T47D (cell line): ENCODE measurements around the gene LCE6A.

Experiments used
- DNase-seq, 2 experiments: peaks; one replicate each; pipeline versions ENCODE4 v3.0.0 to v3.0.0-alpha.2; 2011 to 2012; ENCODE audit warnings: low read depth in 1 of 2, low spot score in 1 of 2
- JUND ChIP-seq: IDR thresholded peaks from 2 replicates; pipeline ENCODE4 v1.6.1; 2012; ENCODE audit warnings: low read depth
- in situ Hi-C: cut with HindIII; loops from 2 replicates; pipeline ENCODE4 v1.10.0; 2016; ENCODE audit warnings: low sequenced_read_pairs, low pct_unique_long_range_greater_than_20kb

LCE6A gene

DNA sequence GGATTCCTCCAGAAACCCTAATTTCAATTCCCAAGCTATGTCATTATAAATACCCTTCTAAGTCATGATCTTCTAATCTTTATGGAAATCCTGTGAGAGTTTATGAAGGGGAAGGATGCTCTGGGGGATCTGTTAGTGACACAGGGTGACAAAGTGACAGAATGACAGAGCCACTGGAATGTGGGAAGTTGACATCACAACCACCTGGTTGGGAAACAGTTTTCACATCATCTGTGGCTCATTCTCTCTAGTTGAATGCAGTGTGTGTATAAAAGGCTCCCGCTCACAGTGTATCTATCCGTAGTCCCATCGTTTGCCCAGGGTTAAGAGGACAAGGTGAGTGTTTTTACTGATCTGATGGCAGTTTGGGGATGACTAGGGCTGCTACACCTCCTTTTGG is 17.0 kb downstream of the LCE6A start, which contains the start of gene LCE7A:
Gene LCE7A (plus strand): TSS at position 301 of the 400 bp plus-strand sequence. CDS start 702 bp downstream, outside the sequence.
- TF ChIP-seq JUND: no peak
- in situ Hi-C loops: no loop called here
- no peak for DNase-seq

DNA sequence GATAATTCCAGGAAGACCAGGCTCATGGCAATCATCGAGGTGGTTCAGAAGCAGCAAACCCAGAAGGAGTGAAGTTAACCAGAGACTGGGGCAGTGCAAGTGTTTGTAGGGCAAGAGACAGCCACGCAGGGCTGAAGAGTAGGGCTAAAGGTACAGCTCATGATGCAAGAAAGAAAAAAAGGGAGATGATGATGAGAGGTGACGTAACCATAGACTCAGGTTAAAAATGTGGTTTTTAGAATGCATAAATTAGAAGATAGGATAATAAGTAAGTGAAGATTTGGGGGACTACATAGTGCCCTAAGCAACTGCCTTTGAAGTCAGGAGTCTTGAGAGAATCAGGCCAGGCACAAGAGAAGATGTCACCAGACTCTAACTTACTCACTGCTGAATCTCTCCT is 17.5 kb downstream of the LCE6A start:
- in situ Hi-C loops: no loop called here
- no peak for DNase-seq
- no peak for TF ChIP-seq JUND

DNA sequence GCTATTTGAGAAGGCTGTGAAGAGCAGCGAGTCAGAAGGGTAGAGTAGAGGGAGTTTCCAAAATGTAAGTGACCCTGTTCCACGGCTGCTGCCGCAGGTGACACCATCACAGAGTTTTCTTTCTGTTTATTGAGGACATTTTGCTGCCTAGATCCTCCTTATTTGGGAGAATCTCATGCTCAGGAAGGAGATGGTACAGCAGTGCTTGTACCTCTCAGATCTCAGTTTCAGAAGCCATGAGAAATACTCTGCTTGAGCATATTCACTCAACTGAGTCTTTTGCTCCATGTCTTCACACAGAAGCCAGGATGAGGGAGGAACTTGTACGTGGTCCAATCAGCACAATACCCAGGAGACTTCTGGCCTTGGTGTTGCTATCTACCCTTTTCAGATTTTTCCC is 18.7 kb downstream of the LCE6A start:
- in situ Hi-C loops: no loop called here
- no peak for DNase-seq
- TF ChIP-seq JUND: no peak

DNA sequence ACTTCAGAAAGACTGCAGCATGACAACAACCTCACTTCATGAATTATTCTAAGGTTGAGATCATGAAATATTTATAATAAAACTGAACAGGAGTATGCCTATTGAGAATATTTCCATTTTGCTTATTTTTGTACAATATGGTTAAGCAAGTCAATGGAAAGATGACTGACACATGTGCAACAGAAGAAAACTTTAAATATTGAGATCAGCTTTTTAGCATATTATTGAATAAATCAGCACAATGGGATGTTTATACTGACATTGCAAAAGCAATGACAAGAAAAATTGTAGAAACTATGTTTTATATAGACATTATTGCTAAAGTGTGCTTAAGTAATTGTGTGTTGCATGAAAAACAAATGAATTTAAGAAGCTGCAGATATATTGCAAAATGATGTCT is 21.8 kb downstream of the LCE6A start:
- TF ChIP-seq JUND: no peak
- in situ Hi-C loops: no loop called here
- no peak for DNase-seq

DNA sequence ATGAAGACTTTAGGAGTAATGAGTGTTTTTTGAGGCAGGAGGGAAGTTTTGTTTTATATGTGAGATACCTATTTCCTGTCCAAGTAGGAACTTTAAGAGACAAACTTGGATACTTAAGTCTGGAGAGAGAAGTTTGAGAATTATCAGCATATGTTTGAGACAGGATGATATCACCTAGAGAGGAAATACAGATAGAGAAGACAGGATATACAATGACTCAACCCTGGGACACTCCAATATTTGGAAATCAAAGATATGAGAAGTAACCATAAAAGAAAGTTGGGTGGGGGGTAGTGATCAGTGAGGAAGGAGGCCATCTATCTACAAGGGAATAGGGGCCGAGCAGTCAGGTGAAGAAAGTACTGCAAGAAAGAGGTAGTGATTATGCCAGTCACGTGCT is 23.7 kb downstream of the LCE6A start:
- in situ Hi-C loops: no loop called here
- TF ChIP-seq JUND: no peak
- no peak for DNase-seq

DNA sequence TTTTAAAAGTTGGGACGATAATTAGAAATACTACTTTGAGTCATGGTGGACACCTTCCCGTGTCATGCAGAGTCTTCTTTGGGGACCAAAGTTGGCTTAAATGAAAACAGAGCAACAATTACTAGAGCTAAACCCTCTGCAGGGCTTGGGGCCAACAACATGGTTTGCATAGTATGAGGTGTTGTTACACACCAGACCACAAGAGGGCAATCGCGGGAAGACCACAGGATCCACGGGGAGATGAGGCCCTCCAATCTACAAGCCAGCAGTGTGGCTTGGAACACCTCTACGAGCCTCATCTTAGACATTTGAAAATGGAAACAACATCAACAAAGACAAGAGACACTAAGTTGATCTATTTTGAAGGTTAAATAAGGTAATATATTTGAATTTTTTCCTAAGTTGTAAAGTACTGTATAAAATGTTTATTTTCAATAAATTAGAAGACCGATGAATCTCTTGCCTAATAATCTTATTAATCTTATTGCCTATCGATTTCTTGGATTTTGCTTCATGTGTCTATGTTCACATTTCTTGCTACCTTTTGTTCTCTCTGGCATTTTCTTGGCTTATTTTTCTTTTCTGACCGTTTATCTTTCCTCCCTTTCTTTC is 27.3 kb downstream of the LCE6A start:
- TF ChIP-seq JUND: no peak
- DNase-seq: peak; percentile 67 to 89
- in situ Hi-C loops: no loop called here

DNA sequence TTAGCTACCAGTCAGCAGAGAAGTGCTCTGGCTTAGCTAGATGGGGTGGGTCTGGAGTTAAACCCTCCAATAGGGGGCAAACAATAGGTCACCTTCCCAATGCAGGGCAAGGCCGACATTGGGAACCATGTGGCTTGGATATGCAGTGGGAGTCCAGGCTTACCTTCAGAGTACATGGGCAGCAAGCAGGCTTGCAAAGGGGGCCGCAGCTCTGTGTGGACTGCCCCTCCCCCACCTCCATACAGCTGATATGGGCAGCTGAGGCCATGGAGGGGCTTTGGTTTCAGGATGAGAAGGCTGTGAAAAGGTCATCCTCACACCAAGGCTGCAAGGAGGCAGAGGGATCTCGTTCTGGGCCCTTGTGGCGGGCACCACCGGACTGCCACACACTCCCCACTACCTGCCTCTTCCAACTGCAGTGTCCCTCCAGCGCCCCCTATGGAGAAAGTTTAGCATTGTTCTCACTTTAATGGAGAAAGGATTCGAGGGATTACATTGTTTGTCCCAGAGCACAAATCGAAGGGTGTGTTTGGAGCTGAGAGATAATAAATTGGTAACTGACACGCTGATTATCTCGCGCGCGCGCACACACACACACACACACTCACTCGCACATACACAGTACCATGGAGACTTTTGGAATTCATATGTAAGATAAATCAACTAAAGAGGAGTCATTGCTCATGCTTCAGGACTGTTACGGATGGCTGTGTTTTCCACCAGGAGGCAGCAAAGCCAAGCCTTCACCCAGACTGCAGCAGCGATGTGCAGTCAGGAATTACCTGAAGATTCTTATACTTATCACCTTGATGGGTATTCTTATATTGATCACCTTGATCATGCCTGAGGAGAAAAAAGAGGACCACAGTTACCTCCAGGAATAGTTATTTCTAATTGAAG is 28.4 kb downstream of the LCE6A start:
- in situ Hi-C loops: no loop called here
- no peak for TF ChIP-seq JUND
- peak; percentile 54 to 88 for DNase-seq

DNA sequence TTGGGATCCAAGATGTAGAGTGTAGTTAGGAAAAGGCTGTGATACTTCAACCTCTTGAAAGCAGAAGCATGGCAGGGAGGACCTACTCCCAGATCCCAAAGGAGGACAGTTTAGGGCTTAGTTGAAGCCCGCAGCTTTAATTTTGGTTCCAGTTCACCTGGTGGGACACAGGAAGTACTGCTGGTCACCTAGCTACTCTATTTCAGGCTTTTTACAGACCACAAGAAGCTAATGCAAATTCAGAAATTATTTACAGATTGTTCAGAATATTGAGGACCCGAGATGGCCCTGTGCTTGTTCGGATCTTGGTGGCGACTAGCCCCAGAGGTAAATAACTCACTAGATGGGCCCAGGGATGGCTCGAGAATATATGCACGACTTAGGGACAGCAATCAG is 29.1 kb downstream of the LCE6A start:
- DNase-seq: no peak
- no peak for TF ChIP-seq JUND
- in situ Hi-C loops: no loop called here

DNA sequence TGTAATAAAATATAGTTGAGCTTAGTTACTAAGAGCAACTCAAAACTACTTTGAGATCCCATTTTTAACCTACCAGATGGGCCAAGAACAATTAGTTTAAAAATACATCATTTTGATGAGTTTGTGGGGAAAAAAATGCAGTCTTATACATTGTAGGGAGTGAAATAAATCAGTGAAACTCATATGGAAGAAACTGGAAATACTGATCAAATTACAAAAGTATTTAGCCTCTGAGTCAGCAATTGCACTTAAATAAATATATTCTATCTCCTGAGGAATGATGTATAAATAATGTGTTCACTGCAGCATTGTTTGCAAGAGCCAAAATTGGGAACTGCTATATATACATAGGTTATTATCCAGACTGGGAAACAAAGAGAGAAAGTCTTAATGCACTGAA is 30.8 kb downstream of the LCE6A start:
- DNase-seq: no peak
- no peak for TF ChIP-seq JUND
- in situ Hi-C loops: no loop called here

DNA sequence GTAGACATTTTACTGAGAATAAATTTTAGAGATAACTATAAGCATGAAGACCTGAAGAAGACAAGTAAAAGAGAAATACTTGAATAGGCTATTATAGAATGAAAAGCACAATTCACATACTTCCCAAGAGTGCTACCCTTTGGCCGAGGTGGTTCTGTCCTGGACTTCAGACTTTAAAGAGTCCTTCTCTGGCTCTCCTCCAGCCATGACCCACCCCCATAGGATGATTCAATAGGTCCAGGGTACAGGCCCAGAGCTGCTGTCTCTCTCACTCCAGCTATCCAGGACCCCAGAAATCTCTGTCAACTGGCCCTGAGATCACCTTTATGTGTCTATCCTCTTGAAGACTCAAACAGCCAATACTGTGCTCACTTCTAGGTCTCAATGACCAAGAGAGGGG is 34.2 kb downstream of the LCE6A start:
- in situ Hi-C loops: no loop called here
- TF ChIP-seq JUND: no peak
- no peak for DNase-seq

DNA sequence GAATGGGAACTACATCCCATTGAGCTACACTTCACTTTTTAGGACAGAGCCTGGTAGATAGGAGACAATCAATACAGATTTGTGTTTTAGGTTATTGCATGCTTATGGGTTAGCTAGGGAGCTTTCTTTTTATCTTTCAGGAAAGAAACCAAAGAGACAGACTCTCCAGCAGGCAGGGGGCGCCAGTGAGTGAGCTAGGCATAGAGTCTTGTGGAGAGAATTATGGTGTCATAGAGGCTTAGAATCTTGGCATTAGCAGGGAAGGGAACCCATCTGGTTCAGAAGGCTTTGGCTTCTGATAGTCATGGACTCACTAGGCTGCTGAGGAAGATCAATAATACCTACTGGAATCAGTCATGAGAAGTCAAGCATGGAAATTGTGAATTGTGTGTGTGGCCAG is 35.4 kb downstream of the LCE6A start, which contains the start of gene SMCP:
Gene SMCP (plus strand): TSS at position 281 of the 400 bp plus-strand sequence. CDS start 6,101 bp downstream, outside the sequence.
- peak in 1 of 2 experiments; percentile 31 for DNase-seq
- in situ Hi-C loops: no loop called here
- TF ChIP-seq JUND: no peak

DNA sequence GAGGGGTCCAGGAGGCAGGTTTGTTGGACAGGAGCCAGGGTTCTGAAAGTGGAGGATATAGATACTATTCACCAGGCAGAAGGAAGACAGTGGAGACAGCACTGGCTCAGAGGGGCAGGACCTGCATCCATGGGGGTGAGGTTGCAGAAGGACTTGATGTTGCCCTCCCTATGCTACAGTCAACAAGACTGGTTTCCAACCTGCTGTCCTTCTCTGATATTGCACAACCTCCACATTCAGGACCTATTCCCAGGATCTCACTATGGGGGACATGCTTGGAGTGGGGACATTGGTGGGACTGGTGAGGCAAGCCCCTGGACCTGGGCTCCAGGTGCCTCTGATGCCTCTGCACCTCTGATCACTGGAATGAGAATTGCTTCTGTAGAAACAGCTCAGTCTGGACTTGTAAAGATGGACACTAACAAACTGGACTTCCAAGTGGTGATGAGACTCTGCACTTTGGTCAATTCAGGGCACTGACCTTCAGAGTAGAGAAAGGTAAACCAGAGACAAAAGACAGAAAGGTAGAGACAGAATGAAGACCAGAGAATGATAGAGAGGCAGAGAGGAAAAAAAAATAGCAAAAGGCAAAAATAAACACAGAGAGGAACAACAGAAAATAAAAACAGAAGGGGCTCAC is 37.0 kb downstream of the LCE6A start:
- TF ChIP-seq JUND: no peak
- in situ Hi-C loops: no loop called here
- no peak for DNase-seq

DNA sequence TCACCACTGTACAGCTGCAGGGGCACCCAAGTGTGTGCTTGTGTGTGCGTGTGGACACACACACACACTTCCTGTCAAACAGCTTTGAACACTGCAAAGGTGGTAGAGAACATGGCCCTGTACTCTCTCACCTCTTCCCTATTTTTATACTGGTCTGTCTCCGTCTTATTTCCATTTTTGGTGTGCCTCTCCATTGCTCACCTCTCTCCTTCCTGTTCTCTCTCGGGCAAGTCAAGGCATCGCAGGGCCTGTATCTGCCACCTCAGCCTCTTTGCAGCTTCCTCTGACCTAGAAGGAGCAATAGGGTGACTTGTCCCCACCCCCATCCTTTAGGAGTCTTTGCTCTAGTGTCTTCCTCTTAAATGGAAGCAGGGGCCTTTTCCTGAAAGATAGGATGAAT is 37.7 kb downstream of the LCE6A start:
- TF ChIP-seq JUND: no peak
- DNase-seq: no peak
- in situ Hi-C loops: no loop called here
